IMR-90 (cell line): ENCODE measurements around the gene DNASE1L1. TPM values are rescaled to one million over a fixed set of nuclear protein-coding genes. Genes with fewer than 3 reads are reported as not detected.

Experiments
- ATAC-seq: fragments of 200-7000 bp; cut with Tn5 transposase; 2 replicates; pipeline ENCODE4 v1.9.1; 2020; ENCODE audit warnings: low read depth, mild to moderate bottlenecking, moderate library complexity
- BruUV-seq: library from RNA; stranded (reverse); fragments of 400-500 nt; replicated peaks from 2 replicates; lab custom pipeline; 2021; lab: Mats Ljungman, UMichigan
- CTCF ChIA-PET: fragments of 300-600 bp; formaldehyde crosslinking; extraction: SDS; loops from one replicate; lab custom pipeline; 2021; ENCODE audit warnings: antibody characterized with exemption; lab: Yijun Ruan, JAX
- POLR2A ChIA-PET: fragments of 300-600 bp; sonication (Branson Sonifier 250); formaldehyde crosslinking; loops from one replicate; lab custom pipeline; 2022; ENCODE audit warnings: antibody characterized with exemption; ENCODE audit not compliant: unreplicated experiment; lab: Charles Lee
- DNase-seq: peaks from one replicate; pipeline ENCODE4 v3.0.0; 2013
- H2AFZ ChIP-seq: replicated peaks from 2 replicates; pipeline ENCODE3; 2013; ENCODE audit warnings: low read length, mild to moderate bottlenecking; ENCODE audit not compliant: poor library complexity
- H2AK5ac ChIP-seq: 2 replicates; pipeline ENCODE4 v1.6.1; 2013; ENCODE audit warnings: low read depth, low read length, inconsistent platforms
- H2AK9ac ChIP-seq: replicated peaks from 2 replicates; pipeline ENCODE3; 2013; ENCODE audit warnings: mild to moderate bottlenecking, low read depth, low read length, moderate library complexity; ENCODE audit not compliant: poor library complexity
- H2BK120ac ChIP-seq: 2 replicates; pipeline ENCODE4 v1.6.1; 2013; ENCODE audit warnings: low read depth, low read length, inconsistent platforms
- H2BK15ac ChIP-seq: 3 replicates; pipeline ENCODE4 v1.6.1; 2013; ENCODE audit warnings: low read depth, low read length, inconsistent platforms
- H2BK20ac ChIP-seq: 2 replicates; pipeline ENCODE4 v1.6.1; 2013; ENCODE audit warnings: low read depth, mild to moderate bottlenecking, inconsistent platforms, low read length, moderate library complexity
- H2BK5ac ChIP-seq: 2 replicates; pipeline ENCODE4 v1.6.1; 2013; ENCODE audit warnings: mild to moderate bottlenecking, low read depth, low read length, inconsistent platforms; ENCODE audit not compliant: poor library complexity, severe bottlenecking
- H3K14ac ChIP-seq: replicated peaks from 2 replicates; pipeline ENCODE4 v1.6.1; 2013; ENCODE audit warnings: low read depth, low read length, inconsistent platforms
- H3K18ac ChIP-seq: 2 replicates; pipeline ENCODE4 v1.6.1; 2013; ENCODE audit warnings: low read depth, low read length, control low read depth
- H3K23ac ChIP-seq: 2 replicates; pipeline ENCODE4 v1.6.1; 2013; ENCODE audit warnings: low read depth, low read length, inconsistent platforms
- H3K27ac ChIP-seq: 2 replicates; pipeline ENCODE4 v1.5.1; 2013; ENCODE audit warnings: mild to moderate bottlenecking, control low read depth, low read length; ENCODE audit not compliant: insufficient read depth
- H3K27me3 ChIP-seq: 2 replicates; pipeline ENCODE4 v1.6.1; 2013; ENCODE audit warnings: low read length; ENCODE audit not compliant: control insufficient read depth, insufficient read depth
- H3K36me3 ChIP-seq: 2 replicates; pipeline ENCODE4 v1.6.1; 2013; ENCODE audit warnings: low read length, mixed read lengths; ENCODE audit not compliant: control insufficient read depth, insufficient read depth
- H3K4ac ChIP-seq: 2 replicates; pipeline ENCODE4 v1.6.1; 2013; ENCODE audit warnings: low read depth, low read length, inconsistent platforms
- H3K4me1 ChIP-seq: 2 replicates; pipeline ENCODE4 v1.6.1; 2013; ENCODE audit warnings: low read length, mixed read lengths; ENCODE audit not compliant: control insufficient read depth, insufficient read depth
- H3K4me2 ChIP-seq: 2 replicates; pipeline ENCODE4 v1.6.1; 2013; ENCODE audit warnings: low read depth, mild to moderate bottlenecking, control low read depth, low read length, moderate library complexity
- H3K4me3 ChIP-seq: 2 replicates; pipeline ENCODE4 v1.5.1; 2013; ENCODE audit warnings: low read depth, mild to moderate bottlenecking, control low read depth, low read length, moderate library complexity; ENCODE audit not compliant: insufficient read depth
- H3K56ac ChIP-seq: 2 replicates; pipeline ENCODE4 v1.6.1; 2013; ENCODE audit warnings: low read length, inconsistent platforms; ENCODE audit not compliant: insufficient read depth; ENCODE audit errors: extremely low read depth
- H3K79me1 ChIP-seq, 2 experiments: 2 replicates each; pipeline ENCODE4 v1.6.1; 2013; ENCODE audit warnings: low read length in 2 of 2, inconsistent platforms in 1 of 2, low read depth in 1 of 2
- H3K9ac ChIP-seq: 2 replicates; pipeline ENCODE4 v1.6.1; 2013; ENCODE audit warnings: low read depth, low read length, control low read depth
- H3K9me1 ChIP-seq: 2 replicates; pipeline ENCODE4 v1.6.1; 2013; ENCODE audit warnings: low read length, inconsistent platforms; ENCODE audit not compliant: insufficient read depth
- H3K9me3 ChIP-seq: 2 replicates; pipeline ENCODE4 v1.6.1; 2013; ENCODE audit warnings: low read length; ENCODE audit not compliant: control insufficient read depth, insufficient read depth
- H4K20me1 ChIP-seq: 2 replicates; pipeline ENCODE4 v1.6.1; 2013; ENCODE audit warnings: low read length, inconsistent platforms; ENCODE audit not compliant: insufficient read depth
- H4K5ac ChIP-seq: 2 replicates; pipeline ENCODE4 v1.6.1; 2013; ENCODE audit warnings: mild to moderate bottlenecking, low read depth, low read length, control low read depth
- H4K8ac ChIP-seq, 2 experiments: 2 replicates each; pipeline ENCODE4 v1.6.1; 2013; ENCODE audit warnings: low read depth in 2 of 2, low read length in 2 of 2, control low read depth in 1 of 2, inconsistent platforms in 1 of 2
- H4K91ac ChIP-seq: 2 replicates; pipeline ENCODE4 v1.6.1; 2013; ENCODE audit warnings: low read depth, low read length, inconsistent platforms; ENCODE audit not compliant: insufficient read depth
- FOS ChIP-seq: fragments of 150-350 bp; IDR thresholded peaks from 2 replicates; pipeline ENCODE4 v1.6.1; 2016; ENCODE audit warnings: low read depth, low read length
- MAFK ChIP-seq: IDR thresholded peaks from 2 replicates; pipeline ENCODE4 v1.6.1; 2012; ENCODE audit warnings: low read depth, low read length, improper control_type of control experiment
- MAZ ChIP-seq: IDR thresholded peaks from 2 replicates; pipeline ENCODE4 v1.6.1; 2012; ENCODE audit warnings: low read depth, mild to moderate bottlenecking, low read length, improper control_type of control experiment, moderate library complexity, borderline replicate concordance
- NFE2L2 ChIP-seq: fragments of 150-350 bp; IDR thresholded peaks from 2 replicates; pipeline ENCODE4 v1.6.1; 2016; ENCODE audit warnings: low read depth, mild to moderate bottlenecking, low read length
- POLR2A ChIP-seq: IDR thresholded peaks from 2 replicates; pipeline ENCODE4 v1.6.1; 2012; ENCODE audit warnings: mild to moderate bottlenecking, low read depth, low read length
- RAD21 ChIP-seq: IDR thresholded peaks from 2 replicates; pipeline ENCODE4 v1.6.1; 2012; ENCODE audit warnings: low read length, improper control_type of control experiment
- RCOR1 ChIP-seq: IDR thresholded peaks from 2 replicates; pipeline ENCODE4 v1.6.1; 2012; ENCODE audit warnings: mild to moderate bottlenecking, low read length, improper control_type of control experiment; ENCODE audit not compliant: insufficient replicate concordance
- WGBS, 2 experiments: methylation state at CpG; one replicate each; pipeline versions ENCODE4 v1.1.5 to v1.1.7; 2013; ENCODE audit warnings: missing lambda C conversion rate in 2 of 2; ENCODE audit not compliant: insufficient read length in 1 of 2; ENCODE audit errors: extremely low coverage in 2 of 2; 5-methylcytosine and 5-hydroxymethylcytosine counted together
- dilution Hi-C: fragments of 300-500 bp; cut with HindIII; formaldehyde crosslinking; loops from one replicate; pipeline ENCODE4 v1.14.3; 2018; ENCODE audit warnings: low sequenced_read_pairs; ENCODE audit not compliant: unreplicated experiment
- in situ Hi-C: fragments of 300-500 bp; cut with MboI; formaldehyde crosslinking; loops from 3 replicates; pipeline ENCODE4 v1.14.3; 2019; ENCODE audit warnings: low sequenced_read_pairs, inconsistent platforms, mixed read lengths
- intact Hi-C: fragments of 100-400 bp; cut with micrococcal nuclease; formaldehyde crosslinking; loops from 2 replicates; pipeline ENCODE4 v1.10.0; 2022
- polyA plus RNA-seq, 3 experiments: library from polyadenylated mRNA; depleted of rRNA; stranded (reverse); fragments of >200 nt; gene quantifications; 2 replicates each; pipeline ENCODE4 v1.2.3, GENCODE V29; 2012; ENCODE audit warnings: low replicate concordance in 1 of 3
- total RNA-seq: library from RNA; depleted of rRNA; stranded (reverse); fragments of >200 nt; gene quantifications from 2 replicates; pipeline ENCODE4 v1.2.3, GENCODE V29; 2012

DNASE1L1 gene
- total and polyA plus RNA-seq, 2 of the 4 experiments (the other 2 are of a cell fraction) = 51.4 to 55.5 TPM

GRCh38 chrX:154370300-154371016, 38.6 kb downstream of the DNASE1L1 start (continued):
- TF ChIP-seq RCOR1 = no peak

GRCh38 chrX:154369449-154370299, 39.4 kb downstream of the DNASE1L1 start:
- Histone ChIP-seq H3K4me2 (peak overlapping the region; percentile 80), H2BK120ac (peak overlapping the region; percentile 57), H4K20me1 (peaks cover 64% of the 10 kb centered on the region), H3K79me1 (peaks cover 0 to 13% of the 10 kb centered on the region in 2 experiments; a peak in 1 of 4 replicates), H3K23ac (peak overlapping the region; percentile 99), H2AK9ac (peak overlapping the region; percentile 100), H2AFZ (peak overlapping the region; percentile 23), H3K4ac (peak overlapping the region; percentile 98), H3K27ac (peak overlapping the region; percentile 99), H3K18ac (peak overlapping the region; percentile 75), H3K27me3 (no peaks in the 10 kb centered on the region), H3K9me1 (no peaks in the 10 kb centered on the region), H3K9me3 (no peaks in the 10 kb centered on the region), H3K9ac (peak overlapping the region; percentile 100), H2BK5ac (peak overlapping the region; percentile 98), H3K36me3 (peaks cover 51% of the 10 kb centered on the region), H4K91ac (peak overlapping the region; percentile 93), H2BK15ac (0 out of 3 replicates have a peak overlapping the region, but pooled peaks have one; percentile 1), H4K5ac (peak overlapping the region; percentile 88), H4K8ac (peak overlapping the region; percentile 95 to 97), H3K4me3 (peak overlapping the region; percentile 95), H3K56ac (peak overlapping the region; percentile 99), H2BK20ac (no peak overlapping the region), H3K4me1 (peaks cover 7% of the 10 kb centered on the region), H2AK5ac (peak overlapping the region; percentile 95), H3K14ac (peak overlapping the region; percentile 92)
- intact Hi-C loops = loop anchor here (5.0 kb wide), 1 partner anchor 163 kb away; no protein-coding TSS in a partner anchor
- ChIA-PET POLR2A (interaction anchor here (0.6 kb wide), 3 partner anchors 9 to 924 kb away, joined by 3 read pairs; partner anchors contain the start of genes EMD and TREX2), CTCF (no interaction called here)
- peak; percentile 95 for DNase-seq
- BruUV-seq = no TSS peak
- dilution Hi-C loops = no loop called here
- TF ChIP-seq RAD21 (no peak), NFE2L2 (peak; percentile 70; the same call in 1 of the 2 replicates), MAFK (no peak), FOS (peak; percentile 64), MAZ (peak; percentile 97), POLR2A (peak; percentile 43; the same call in 1 of the 2 replicates)
- ATAC-seq = peak; percentile 13
- 40% methylated on average over 1 of the region's 13 CpGs; no CpG with 5 or more reads in 1 of the 2 experiments for WGBS, 2 experiments
- in situ Hi-C loops = no loop called here
